GM19438 (cell line): ENCODE measurements around the gene PRKCE.

ENCODE experiments used
- ATAC-seq: cut with Tn5 transposase; IDR thresholded peaks from one replicate; pipeline ENCODE4 v1.9.1; 2021; ENCODE audit warnings: low read depth; ENCODE audit not compliant: unreplicated experiment

The PRKCE gene

GRCh38 chr2:45631319-45631718, 20.2 kb upstream of the PRKCE start:
- ATAC-seq = no peak

DNA sequence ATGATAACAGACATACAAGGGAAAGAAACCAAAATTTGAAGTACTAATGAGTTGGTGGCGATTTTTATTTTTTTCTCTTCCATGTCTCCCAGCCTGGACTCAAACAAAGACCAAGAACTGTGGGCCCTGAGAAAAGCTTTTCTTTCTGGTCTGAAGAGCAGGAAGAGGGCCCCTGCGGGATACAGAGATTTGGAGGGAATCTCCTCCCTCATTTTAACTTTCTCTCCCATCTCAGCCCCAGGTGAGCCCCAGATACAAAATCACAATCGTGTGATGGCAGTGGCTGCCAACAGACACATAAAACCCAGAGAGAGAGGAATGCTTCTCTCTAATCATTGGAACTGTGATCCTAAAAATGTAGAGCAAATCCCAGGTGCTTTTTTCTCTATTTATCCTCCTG, 19.5 kb upstream of the PRKCE start:
- ATAC-seq = no peak

DNA sequence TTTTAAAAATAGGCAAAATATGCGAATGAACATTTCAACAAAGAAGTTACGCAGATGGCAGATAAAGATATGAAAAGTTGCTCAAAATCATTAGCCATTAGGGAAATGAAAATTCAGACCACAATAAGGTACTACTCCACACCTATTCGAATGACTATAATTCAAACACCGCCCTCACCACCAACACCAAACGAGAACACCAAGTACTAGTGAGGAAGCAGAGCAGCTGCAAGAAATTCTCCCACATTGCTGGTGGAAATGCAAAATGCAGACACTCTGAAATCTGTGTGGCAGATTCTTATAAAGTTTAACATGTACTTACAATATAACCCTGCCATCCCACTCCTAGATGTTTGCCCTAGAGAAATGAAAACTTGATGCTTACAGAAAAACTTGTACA, 17.3 kb upstream of the PRKCE start:
- no peak for ATAC-seq

GRCh38 chr2:45636008-45636407, 15.5 kb upstream of the PRKCE start:
- no peak for ATAC-seq

DNA sequence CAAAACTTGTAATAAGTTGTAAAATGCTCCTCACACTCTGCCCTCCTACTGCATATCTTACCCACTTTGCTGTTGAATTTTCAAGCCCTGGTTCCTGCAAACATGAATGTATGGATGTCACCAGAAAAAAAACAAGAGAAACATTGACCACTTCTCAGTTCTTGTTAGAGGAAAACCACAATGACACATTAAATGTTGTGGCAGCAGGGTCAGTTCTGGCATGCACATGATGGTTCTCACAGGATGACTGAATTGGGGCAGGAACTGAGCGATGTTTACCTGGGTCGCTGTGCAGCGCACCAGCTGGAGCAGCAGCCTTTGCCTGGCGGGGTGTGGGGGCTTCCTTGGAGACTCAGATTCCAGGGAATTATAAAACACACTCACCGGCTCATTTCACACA, 14.0 kb upstream of the PRKCE start:
- ATAC-seq = no peak

- no peak for ATAC-seq
These were observed 10.9 kb upstream of the PRKCE start for GRCh38 chr2:45640576-45640975.

GRCh38 chr2:45643095-45643494, 8.4 kb upstream of the PRKCE start:
- no peak for ATAC-seq

- peak; percentile 73 for ATAC-seq
These were observed 7.6 kb upstream of the PRKCE start for GRCh38 chr2:45643543-45644542.

- ATAC-seq = no peak
These were observed 5.2 kb upstream of the PRKCE start for GRCh38 chr2:45646289-45646688.

DNA sequence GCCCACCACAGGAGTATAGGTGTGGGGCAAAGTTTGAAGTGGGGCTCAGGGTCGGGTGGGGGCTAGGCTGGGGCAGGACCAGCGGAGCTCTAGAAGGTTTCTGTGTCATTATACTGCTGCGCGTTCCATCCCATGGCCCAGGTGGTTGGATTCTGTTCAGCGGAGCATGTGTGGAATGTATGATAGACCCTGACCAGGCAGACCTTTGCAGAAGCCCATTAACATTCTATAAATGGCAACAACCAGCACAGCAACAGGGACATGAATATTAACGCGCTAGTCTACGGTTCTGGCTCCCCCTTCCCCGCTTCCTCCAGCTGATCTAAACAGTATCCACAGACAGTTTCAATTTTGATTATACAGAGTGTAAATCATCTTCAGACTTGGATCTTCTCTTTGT, 4.1 kb upstream of the PRKCE start:
- ATAC-seq = no peak

GRCh38 chr2:45647986-45648520, 3.4 kb upstream of the PRKCE start:
- ATAC-seq = no peak

DNA sequence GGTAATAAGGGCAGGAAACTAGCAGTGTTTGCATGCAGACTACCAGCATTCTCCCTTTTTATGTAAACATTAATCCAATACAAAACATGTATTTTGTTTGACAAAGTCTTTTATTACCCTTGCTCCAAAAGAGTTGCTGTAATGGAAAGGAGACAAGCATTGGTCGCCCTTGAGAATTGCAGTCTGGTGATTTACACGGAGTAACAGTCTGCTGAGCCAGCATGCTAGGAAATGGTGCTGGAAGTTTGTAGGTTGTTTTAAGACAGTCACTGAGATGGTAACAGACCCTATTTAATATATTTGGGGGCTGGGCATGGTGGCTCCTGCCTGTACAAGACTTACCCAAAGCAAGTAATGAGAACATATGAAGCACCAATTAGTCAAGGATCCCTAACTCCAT, 2.8 kb upstream of the PRKCE start:
- ATAC-seq = no peak

DNA sequence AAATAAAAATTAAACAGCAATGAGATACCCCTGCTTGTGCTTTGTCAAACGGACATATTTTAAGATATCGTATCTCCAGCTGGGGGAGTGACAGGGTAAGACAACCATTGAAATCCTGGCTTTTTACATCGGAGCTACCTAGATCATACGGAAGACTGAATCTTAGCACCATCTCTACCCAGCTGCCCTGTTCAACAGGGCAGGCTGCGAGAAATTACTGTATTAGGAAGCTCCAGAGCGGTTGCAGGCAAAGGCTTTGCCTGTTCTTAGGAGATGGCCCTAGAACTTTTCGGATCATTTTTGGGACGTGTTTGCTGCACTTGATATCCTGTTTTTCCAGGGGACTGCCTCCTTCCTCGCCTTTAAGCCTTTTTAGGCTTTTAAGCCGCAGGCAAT, 2.0 kb upstream of the PRKCE start:
- ATAC-seq = no peak

DNA sequence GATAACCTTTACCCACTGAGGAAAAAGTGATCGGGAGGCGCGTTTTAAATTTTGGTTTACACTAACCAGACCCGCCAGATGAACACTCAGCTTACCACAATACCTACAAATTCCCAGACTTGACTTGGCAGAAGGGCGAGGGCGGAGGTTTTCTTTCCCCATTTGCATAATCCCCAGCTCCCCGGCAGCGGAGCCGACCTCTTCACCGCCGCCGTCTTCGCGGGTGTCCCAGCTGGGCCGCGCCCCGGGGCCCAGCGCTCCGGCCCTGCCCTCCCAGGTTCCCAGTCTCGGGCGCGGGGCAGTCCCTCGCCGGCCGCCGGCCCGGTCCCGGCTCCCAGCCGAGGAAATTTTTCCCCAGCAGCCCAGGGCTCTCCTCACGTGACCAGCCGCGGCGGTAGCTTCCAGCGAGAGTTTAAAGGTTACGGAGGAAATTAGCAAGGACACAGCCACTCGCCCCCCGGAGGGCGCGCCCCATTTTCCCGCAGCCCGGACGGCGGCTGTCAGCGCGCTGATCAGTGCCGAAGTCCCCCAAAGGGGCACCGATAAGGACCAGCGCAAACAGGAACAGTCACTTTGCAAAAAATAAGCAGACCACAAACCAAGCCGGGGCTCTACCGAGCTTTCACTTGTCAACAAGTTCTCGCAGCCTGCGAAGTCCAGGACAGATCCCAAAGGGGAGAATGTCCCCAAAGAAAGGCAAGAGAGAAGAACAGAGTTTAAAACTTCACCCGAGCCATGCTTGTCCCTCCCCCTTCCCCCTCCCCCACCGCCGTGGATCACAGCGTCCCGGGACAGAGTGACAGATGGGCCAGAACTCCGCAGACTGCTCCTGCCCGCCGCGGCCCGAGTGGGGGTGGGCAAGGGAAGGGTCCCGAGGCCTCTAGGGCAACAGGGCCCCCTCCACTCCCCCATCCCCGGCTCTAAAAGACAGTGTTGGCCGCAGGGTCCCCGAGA, 1.3 kb upstream of the PRKCE start:
- peak; percentile 33 for ATAC-seq

DNA sequence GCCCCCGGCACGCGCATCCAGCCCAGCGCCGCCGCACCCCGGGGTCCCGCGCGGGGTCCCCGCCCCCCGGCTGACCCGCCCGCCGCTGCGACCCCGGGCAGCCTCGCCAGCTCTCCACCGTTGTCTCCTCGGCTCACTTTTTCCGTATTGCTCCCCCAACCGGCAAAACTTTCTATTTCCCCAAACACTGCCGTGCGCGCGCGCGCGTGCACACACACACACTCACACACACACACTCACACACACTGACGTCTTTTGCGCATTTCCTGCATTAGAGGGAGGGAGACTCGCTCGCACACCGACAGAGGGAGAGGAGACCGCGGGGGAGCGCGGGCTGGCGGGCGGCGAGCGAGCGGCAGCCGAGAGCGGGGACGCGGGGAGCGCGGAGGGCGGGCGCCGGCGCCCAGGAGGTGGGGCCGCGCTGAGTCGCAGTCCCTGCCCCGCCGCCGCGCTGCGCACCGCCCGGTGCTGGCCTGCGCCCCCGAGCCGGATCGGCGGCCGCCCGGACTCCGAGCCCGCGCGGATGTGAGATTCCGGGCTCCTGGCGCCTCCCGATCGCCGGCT, 542 bp upstream of the PRKCE start:
- ATAC-seq = peak; percentile 62

GRCh38 chr2:45652090-45653031, 886 bp downstream of the PRKCE start:
- ATAC-seq = no peak

DNA sequence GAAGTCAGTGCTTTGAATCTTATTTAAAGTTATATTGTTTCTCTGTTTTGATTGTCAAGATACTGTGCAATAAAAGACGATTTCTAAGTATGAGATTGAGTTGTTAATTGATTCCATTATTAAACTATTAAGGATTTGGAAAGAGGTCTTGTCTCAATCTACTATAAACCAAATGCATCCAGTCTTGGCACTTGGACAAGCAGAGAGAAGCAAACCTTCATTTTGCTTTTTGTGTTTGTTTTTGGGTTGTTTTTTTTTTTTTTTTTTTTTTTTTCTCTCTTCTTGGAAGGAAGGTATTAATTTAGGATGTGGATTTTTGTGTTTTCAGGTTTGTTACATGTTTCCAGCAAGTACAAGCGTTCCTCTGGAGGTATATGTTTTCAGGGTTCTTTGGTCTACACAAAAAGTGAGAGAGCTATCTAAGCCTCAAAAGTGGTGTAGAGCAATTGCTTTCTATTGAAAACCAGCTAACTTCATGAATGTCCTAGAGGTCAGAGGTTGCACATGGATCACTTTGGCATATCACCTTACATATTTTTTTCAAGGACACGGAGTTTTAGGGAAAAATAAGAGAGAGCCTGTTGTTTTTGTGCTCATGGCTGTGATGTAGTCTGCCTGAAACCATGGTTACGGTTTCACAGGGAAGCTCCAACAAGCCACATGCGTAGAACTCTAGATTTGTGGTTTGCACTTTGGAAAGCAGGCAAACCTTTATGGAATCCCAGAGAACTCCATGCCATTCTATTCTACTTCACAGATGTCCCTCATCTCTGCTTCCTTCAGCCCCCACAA, 1.8 kb downstream of the PRKCE start:
- no peak for ATAC-seq

- no peak for ATAC-seq
These were observed 2.8 kb downstream of the PRKCE start for GRCh38 chr2:45654250-45654649.

DNA sequence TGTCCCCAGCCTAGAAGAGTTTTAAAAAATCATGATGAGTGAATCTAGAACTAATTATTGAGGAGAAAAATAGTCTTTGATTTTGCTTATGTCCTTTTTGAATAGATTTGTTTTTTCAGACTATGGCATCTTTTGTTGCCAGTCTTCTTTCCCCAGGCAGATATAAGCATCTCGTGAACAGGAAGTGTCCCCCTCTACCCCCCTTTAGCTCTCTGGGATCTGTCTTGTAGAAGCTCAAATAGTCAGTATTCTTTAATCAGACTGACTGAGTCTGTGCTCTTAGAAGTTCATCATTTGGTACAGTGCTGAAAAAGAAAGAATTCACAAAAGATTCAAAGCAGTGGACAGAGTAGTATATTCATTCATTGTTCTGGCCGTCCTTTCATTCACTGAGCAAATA, 10.4 kb downstream of the PRKCE start:
- ATAC-seq = no peak
